GM18873 (cell line): Measurements from ENCODE around the gene APPL2.

ENCODE experiments used
- ATAC-seq: cut with Tn5 transposase; IDR thresholded peaks from one replicate; pipeline ENCODE4 v1.9.1; 2021; ENCODE audit warnings: mild to moderate bottlenecking, moderate library complexity, moderate number of reproducible peaks; ENCODE audit not compliant: unreplicated experiment, low FRiP score

The APPL2 gene, protein sequence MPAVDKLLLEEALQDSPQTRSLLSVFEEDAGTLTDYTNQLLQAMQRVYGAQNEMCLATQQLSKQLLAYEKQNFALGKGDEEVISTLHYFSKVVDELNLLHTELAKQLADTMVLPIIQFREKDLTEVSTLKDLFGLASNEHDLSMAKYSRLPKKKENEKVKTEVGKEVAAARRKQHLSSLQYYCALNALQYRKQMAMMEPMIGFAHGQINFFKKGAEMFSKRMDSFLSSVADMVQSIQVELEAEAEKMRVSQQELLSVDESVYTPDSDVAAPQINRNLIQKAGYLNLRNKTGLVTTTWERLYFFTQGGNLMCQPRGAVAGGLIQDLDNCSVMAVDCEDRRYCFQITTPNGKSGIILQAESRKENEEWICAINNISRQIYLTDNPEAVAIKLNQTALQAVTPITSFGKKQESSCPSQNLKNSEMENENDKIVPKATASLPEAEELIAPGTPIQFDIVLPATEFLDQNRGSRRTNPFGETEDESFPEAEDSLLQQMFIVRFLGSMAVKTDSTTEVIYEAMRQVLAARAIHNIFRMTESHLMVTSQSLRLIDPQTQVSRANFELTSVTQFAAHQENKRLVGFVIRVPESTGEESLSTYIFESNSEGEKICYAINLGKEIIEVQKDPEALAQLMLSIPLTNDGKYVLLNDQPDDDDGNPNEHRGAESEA

DNA sequence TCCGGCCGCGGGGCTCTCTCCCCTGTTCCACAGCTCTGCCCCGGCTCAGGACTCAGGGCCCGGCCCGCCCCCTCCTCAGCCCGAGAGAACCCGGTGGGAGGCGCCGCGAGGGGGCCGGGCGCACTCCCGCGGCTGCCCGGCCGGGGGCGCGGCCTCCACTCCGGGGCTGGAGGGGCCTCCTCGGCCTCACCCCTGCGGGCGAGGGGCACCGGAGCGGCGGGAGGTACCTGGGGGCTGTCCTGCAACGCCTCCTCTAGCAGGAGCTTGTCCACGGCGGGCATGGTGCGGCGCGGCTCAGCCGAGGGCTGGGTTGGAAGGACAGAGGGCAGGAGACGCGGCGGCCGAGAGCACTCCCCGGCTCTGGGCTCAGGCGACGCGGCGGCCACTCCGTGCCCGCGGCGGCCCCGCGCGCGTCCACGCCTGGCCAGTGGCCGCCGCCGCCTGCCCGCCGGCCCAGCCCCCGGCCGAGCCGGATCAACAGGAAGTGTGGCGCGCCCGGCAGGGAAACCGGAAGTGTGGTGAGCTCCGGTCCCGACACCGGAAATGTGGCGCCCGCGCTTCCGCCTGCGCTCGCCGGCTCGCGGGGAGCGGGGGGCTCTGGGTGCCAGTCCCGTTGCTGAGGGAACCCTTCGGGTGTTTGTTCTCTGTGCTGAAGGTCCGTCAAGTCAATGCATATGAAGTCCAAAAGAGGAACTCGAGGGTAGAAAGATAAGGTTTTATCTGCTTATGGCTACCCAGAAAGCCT is at the start of gene APPL2:
APPL2 (minus strand) TSS at position 443 of the 745 bp plus-strand sequence; CDS start at position 281, 162 bp downstream.
- no peak for ATAC-seq

DNA sequence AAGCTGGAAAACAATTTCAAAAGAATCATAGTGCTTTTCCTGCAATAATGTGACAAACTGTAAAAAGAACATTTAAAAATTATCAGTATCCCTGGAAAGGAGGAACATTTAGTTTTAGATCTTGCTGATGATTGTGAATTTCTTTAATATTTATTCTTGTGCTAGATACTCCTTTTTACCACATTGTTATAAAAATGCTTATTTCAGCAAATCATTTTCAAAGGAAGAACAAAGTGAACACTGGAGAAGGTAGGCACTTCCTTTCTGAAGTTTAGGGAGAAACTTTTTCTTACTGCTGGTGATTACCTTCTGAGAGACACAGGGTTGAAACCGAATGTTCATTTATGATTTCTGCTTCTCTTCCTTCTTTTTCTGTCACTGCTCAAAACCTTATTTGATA is 49.4 kb upstream of the APPL2 start:
- no peak for ATAC-seq

DNA sequence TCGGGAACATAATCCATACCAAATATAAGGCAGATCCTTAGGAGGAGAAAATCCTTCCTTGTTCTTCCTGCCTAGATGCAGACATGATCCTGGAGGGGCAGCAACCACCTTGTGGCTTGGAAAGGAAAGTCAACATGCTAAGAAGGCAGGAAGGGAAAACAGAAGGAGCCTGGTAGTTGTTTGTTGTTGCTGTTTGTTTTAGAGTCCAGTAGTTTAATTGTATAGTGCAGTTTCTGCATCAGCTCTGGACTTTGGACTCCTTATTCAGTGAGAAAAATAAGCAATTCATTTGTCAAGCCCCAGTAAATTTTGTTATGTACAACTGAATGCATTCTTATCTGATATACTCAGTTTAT is 45.7 kb upstream of the APPL2 start:
- ATAC-seq, result no peak

DNA sequence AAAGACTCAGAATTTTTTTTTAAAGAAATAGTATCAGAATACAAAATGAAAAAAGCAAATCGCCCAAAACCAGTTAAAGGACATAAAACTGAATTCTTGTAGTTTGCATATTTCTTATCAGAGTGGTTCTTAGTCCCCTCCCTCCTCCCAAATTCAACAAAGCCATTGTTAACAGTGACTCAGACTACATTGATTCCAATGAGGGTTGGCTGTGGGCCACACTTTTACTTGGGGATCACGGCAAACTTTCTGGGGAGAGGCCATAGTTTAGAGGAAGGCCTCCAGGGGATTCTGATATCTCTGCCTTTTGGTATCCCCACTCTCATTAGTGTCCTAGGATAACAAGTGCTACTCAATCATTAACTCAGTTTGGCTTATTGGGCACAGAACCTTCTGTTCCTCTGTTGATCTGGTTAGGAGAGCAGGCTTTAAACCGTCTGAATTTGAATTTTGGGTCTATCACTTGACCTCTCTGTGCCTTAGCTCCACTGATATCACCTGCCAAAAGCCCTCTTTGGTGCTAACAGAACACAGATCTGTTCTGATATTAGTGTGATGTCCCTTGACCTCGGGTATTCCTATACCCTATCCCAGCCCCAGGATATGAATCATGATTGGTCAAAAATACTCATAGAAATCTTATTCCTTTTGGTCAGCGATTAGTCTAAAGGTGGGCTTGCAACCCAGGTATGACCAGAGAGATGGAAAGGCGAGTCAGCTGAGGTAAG is 45.2 kb upstream of the APPL2 start:
- no peak for ATAC-seq

DNA sequence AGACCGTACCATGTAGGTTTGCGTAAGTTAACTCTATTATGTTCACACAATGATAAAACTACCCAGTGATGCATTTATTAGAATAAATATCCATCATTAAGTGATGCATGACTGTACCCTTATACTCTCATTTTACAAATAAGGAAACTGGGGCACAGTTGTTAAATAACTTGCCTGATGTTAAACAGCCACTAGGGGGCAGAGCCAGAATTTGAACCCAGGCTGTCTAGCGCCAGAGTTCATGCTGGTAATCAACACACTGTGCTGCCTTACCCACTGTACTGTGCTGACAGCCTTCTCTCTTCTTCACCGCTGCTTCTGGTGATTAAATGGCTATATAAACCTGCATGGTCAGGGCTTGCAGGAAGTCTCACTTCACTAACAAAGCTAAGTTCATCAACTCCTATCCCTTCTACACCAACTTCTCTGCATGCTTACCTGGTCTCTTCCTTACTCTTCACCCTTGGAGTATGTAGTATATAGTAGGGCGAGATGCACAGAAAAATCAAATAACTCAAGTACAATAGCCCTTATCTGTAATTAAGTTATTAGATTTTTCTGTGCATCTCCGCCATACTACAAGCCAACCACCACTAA is 43.6 kb upstream of the APPL2 start:
- ATAC-seq, result no peak

DNA sequence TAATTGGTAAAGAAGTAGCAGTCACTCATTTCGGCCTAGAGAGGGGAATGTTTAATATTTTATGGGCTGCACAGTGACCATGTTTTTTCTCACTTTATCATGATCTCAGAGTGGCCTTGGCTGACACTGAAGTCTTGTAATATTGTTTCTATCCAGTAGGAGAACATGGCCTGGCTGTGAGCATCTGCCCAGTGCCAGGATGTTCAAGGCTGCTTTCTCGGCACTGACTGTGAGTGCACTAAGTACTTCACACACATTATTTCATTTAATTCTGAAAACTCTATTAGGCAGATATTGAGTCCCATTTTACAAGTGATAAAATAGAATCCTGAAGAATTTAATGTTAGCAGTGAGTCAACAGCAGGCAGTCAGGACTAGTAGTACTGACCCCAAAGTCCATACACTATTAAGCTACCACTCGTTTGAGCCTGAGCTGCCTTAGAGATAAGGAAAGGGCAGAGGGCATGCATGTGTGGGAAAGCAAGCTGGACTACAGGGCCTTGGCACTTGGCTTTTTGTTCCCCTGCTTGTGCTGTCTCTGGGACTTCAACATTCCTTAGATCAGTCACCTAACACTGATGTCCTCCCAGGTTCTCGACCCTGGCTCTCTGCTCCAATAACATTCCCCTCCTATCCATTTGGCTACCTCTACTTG is 42.2 kb upstream of the APPL2 start:
- no peak for ATAC-seq

DNA sequence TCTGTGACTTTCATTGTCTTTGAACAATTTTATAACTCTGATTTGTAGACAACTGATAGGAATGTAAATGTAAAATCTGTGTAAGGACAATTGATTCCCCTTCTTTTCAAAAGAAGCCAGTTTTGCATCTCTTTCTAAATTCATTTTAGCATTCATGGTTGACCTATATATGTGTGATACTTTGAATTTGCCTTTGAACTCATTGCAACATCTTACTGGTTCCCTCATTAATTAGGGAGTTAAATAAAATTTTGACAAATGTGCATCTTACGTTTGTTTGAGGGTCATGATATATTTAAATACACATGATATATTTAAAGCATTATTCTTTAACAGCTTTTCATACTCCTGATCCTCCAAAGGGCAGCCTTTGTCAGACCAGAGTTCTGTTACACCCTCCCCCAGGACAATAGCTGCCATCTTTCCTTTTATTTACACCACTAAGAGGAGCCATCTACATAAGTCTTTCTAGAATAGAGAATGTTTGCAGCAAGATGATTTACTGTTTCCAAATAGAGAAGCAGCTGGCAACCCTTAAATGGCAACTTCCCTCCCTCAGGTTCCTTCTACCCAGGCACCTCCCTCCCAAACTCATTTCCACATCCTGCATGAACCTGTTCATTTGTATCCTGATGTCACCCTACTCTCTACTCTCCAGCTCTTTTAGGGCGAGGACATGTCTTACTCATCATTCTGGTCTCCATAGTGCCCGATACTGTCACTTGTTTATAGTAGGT is 40.2 kb upstream of the APPL2 start:
- ATAC-seq, result no peak

DNA sequence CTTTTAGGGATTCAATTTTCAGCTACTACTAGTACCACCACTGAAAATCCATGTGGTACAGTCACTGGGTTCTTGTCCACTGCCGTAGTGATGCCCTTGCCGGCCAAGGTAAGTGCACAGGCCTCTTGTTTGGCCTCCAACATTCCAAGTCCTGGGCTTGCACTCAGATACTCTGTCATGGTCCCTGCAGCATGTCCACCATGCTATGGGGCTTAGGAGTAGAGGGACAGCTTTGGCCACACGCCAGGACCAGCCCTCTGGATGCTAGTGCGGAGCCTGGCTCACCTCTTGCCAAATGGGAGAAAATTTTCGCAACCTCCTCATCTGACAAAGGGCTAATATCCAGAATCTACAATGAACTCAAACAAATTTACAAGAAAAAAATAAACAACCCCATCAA is 38.6 kb upstream of the APPL2 start:
- ATAC-seq, result no peak

DNA sequence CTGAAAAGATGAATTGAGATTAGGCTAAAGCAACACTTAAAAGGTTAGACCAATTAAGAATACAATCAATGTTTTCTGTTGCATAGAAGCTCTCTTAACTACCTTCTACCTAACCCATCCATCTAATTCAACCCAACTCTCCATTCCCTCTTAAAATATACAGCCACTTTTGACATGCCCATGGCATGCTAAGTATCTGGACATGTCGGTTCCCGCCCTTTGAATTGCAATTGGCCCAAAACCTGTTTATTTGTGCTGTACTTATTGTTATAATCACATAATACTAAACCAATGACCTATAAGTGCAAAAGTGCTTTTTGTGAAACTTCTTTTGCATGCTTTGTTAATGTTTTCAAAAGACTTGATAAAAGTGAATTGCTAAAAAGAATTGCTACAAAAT is 37.6 kb upstream of the APPL2 start:
- no peak for ATAC-seq

DNA sequence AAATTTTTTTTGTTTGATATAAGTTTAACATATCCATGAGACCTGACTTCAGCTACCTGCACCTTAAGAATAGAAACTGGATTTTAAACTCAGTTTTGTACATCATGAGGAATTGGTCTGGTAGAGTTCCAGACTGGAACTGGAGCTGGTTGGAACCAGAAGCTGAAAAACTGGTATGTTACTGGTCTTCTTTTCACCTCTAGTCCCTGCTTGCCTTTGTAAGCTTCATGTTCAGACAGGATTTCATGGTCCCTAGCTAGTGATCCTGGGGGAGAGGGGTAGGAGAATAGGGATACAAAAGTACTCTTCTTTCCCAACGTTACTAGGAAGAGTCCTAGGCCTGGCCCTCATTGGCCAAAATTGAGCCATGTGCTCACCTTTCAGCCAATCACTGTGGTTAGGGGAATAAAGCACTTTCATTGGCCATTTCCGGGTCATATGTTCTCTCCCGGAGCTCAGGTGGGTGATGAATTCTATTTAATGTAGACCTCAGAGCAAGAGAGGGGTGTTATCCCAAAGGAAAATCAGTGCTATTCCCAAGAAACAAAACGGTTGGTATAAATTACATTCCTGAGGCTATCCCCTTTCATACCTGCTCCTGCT is 36.9 kb upstream of the APPL2 start:
- ATAC-seq, result no peak

DNA sequence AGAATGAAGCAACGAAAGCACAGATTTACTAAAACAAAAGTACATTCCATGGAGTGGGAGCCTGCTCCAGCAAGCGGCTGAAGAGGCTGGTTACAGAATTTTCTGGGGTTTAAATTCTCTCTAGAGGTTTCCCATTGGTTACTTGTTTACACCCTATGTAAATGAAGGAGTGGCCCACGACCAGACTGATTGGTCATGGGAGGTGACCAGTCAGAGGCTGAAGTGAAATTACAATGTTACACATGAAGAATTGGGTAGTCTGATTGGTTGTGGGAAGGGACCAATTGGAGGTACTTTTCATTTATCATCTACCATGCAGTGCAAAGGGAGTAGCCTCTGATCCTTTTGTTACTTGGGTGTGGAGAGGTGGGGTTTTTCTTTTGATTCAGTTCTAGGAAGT is 36.2 kb upstream of the APPL2 start:
- no peak for ATAC-seq

DNA sequence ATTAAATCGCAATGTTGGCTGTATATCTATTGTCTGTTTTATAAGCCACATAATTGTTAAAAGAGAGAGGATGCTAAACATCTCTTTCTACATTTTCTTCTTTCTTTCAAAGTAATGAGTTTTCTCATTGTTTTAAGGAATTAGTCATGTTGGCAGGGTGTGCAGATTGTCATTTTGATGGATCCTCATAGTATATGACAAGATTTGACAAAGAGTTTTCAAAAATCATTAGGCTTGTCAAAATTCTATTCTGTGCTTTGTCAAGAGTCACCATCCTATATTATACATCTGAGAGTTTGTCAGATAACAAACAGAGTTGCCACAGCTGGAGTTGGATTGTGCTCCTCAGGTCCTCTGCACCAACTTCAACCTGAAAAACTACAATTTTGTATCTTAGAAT is 35.4 kb upstream of the APPL2 start:
- ATAC-seq, result no peak

DNA sequence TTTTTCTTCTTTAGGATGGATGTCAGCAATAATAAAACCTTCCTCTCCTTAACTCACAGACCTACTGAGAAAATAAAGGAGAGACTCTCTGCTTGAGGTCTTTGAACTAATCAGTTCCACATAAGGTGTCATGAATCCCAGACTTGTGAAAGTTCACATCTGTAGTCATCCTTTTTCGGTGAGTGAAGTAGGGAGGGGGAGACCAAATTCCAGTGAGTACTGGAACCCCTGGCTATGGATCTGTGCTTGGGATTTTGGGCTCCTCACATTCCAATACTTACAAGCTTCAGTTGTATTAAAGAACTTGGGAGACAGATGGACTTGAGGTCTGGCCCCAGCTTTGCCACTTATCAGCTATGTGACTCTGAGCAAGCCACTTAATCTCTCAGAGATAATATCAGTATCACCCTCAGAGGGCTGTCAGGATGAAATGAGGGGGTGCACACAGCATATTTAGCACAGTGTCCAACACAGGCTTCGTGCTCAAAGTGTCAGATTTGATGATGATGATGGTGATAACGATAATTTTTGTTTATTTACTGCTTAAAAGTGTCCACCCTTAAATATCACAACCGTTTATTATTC is 34.8 kb upstream of the APPL2 start:
- no peak for ATAC-seq

DNA sequence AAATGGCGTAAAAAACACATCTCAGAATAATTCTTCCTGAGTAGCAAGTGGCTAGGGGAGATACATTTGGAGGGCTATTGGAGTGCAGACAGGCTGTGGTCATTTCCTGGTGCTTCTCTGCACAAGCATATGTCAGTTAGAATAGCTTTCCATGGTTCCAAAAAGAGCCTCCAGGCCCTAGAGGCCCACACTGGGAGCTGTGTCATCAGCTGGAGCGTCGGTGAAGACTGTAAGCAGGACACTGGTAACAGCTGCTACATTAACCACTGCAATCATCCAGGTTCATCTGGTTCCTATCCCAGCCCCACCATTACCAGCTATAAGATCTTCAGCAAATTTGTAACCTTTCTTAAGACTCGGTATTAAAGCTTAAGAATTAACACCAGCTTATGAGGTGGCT is 31.7 kb upstream of the APPL2 start:
- ATAC-seq, result no peak

DNA sequence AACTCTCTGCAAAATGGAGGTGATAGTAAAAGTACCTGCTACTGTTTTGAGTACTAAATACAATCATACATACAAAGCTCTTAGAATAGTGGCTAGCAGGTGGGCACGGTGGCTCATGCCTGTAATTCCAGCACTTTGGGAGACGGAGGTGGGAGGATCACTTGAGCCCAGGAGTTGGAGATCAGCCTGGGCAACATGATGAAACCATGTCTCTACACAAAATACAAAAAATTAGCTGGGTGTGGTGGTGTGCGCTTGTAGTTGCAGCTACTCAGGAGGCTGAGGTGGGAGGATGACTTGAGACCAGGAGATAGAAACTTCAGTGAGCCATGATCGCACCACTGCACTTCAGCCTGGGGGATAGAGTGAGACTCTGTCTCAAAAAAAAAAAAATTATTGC is 28.8 kb upstream of the APPL2 start:
- ATAC-seq, result no peak

DNA sequence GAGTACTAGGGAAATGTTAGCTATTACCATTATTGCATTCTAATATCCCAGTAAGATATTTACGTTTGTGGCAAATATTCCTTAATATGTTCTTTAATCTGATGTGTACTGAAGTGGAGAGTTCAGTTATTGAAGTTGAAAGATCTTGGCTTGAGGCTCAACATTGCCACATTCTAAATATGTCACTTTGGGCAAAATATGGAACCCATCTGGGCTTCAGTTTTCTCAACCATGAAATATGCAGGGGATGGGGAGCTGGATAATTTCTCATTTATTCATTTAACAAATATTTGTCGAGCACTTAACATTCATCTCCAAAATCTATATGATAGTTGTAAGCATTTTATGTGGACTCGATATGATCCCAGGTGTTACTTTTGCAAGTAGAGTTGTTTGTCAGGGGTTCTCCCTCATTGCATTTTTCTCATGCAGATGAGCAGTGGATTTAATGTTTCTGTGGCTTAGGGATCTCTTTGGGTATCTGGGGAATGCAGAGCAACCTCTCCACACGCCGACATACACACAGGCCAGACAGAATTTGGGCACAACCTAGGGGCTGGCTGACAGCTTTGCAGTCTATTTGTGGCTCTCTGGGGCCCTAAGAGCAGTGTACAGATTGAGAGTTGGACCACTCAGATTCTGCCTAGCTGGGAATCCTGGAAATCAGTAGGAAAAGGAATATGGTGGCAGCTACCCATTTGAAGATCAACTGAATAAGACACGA is 26.6 kb upstream of the APPL2 start:
- ATAC-seq, result no peak

DNA sequence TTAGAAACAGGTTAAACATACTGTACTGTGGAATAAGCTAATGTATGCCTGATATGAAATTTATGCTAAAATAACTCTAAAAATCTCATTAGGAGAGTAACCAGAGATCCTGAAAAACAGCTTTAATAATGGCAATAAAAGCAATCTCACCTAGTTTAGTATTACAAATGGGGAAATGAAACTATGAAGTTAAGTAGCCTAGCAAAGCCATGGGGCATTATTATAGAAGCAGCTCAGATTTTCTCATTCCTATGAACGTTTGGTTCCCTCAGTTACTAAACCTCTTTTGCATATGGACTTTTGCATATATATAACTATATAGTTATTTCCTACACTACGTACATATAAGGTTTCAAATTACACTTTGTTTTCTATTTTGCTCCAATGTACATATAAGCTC is 25.0 kb upstream of the APPL2 start:
- no peak for ATAC-seq

DNA sequence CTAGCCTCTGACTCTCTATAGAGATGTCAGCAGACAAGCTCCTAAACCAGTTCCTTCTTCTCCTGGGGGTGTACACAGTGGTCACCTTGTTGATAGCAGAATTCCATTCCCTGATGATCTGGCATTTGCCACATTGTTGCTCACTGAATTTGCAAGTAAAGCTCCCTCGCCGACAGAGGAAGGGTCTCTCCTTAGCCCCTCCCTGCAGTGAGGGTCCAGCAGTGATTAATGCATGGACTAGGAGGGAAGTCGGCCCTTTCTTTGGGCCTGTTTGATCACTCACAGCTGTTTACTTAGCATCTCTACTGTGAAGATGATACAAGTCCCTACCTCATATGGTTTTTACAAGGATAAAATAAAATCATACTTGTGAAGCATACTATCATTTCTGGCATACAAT is 23.3 kb upstream of the APPL2 start:
- ATAC-seq, result no peak
